ENCODE results near the gene GPD1L.

DNA sequence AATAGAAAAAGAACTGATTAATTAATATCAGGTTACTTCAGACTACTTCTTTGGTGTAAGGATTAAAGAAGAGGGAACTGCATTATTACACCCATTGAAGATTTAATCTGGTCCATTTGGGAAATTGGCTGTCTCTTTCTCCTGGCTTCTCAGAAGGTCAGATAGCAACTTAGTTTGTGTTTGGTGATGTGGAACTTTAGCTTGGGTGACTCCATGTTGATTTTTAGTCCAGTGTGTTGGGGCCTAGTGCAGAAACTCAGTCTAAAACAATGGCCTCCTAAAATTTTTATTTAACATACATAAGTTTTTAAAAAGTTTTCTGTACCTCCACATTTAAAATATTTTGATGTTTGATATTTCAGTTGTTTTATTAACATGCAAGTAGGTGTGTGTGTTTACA is 27.6 kb upstream of the GPD1L start:
- TF ChIP-seq, protein P1, sequence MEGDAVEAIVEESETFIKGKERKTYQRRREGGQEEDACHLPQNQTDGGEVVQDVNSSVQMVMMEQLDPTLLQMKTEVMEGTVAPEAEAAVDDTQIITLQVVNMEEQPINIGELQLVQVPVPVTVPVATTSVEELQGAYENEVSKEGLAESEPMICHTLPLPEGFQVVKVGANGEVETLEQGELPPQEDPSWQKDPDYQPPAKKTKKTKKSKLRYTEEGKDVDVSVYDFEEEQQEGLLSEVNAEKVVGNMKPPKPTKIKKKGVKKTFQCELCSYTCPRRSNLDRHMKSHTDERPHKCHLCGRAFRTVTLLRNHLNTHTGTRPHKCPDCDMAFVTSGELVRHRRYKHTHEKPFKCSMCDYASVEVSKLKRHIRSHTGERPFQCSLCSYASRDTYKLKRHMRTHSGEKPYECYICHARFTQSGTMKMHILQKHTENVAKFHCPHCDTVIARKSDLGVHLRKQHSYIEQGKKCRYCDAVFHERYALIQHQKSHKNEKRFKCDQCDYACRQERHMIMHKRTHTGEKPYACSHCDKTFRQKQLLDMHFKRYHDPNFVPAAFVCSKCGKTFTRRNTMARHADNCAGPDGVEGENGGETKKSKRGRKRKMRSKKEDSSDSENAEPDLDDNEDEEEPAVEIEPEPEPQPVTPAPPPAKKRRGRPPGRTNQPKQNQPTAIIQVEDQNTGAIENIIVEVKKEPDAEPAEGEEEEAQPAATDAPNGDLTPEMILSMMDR (tag by site-specific recombination; IDR thresholded peaks at IDR 0.05) = no peak
- TF ChIP-seq ZNF513 (tag by site-specific recombination; IDR thresholded peaks at IDR 0.05) = no peak
- no peak for TF ChIP-seq ZNF416 (tag by site-specific recombination; IDR thresholded peaks at IDR 0.05)
- no peak for TF ChIP-seq HOXC10 (CRISPR knock-in tag; IDR thresholded peaks at IDR 0.05)
- TF ChIP-seq ZNF114 (tag by site-specific recombination; IDR thresholded peaks at IDR 0.05) = no peak
- no peak for TF ChIP-seq ZNF211 (tag by site-specific recombination; IDR thresholded peaks at IDR 0.05; ENCODE audit: low read depth)
- TF ChIP-seq, protein P2, sequence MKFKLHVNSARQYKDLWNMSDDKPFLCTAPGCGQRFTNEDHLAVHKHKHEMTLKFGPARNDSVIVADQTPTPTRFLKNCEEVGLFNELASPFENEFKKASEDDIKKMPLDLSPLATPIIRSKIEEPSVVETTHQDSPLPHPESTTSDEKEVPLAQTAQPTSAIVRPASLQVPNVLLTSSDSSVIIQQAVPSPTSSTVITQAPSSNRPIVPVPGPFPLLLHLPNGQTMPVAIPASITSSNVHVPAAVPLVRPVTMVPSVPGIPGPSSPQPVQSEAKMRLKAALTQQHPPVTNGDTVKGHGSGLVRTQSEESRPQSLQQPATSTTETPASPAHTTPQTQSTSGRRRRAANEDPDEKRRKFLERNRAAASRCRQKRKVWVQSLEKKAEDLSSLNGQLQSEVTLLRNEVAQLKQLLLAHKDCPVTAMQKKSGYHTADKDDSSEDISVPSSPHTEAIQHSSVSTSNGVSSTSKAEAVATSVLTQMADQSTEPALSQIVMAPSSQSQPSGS (tag by site-specific recombination; IDR thresholded peaks at IDR 0.05; ENCODE audit: low read depth) = no peak
- TF ChIP-seq ZBTB10 (tag by site-specific recombination; IDR thresholded peaks at IDR 0.05) = no peak
- TF ChIP-seq REST (tag by site-specific recombination; IDR thresholded peaks at IDR 0.05) = no peak
- TF ChIP-seq YY1 (tag by site-specific recombination; IDR thresholded peaks at IDR 0.05) = no peak
